ENCODE measurements around the gene SMARCB1.

The SMARCB1 gene

DNA sequence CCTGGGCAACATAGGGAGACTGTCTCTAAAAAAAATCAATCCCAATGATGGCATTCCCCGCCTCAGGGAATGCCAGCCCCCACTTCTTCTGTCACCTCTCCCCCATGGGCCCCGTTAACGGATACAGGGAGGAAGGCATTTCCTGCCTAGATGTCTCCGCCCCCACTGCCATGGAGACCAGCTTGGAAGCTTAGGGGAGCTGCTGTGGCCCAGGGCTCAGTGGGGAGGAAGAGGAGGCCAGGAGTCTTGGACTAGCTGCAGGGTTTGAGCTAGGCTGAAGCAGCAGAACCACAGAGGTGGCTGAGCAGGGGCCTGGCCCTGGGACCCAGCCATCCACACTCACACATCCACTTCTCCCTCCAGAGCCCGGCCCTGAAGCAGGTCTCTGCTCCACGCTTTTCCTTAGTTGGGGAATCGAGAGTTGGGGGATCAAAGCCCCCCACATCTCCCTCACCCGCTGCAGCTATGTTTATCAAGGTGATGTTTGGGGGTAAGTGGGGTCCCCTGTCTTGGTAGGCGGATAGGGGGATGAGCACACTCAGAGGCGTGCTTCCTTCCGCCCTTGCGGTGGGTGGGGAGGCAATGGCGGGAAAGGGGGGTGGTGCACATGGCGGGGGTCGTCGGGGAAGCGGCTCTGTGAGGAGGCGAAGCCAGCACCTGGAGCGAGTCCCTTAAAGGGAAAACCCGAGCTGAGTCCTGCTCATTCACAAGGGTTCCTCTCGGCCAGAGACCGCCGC is 23.8 kb upstream of the SMARCB1 start, which contains the start of gene C22orf15:
TSS of gene C22orf15 (plus strand) at position 149 of the 737 bp plus-strand sequence. CDS start at position 466, 317 bp downstream.
- no peak for DNase-seq

DNA sequence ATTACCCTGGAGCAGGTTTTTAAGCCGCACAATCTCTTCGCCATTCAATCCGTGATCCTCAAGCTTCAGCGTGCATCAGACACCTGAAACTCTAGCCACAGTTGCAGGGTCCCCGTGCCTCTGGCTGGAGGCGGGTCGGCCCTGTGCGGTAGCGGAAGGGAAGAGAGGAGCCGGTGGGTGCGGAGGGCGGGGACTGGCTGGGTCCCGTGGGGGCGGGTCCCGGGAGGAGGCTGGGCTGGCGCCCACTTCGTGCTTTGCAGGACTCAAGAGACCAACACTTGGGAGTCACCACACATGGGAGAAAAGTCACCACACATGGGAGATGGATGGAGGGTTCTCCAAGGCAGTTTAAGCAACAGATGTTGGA is 23.2 kb upstream of the SMARCB1 start:
- DNase-seq, result no peak

DNA sequence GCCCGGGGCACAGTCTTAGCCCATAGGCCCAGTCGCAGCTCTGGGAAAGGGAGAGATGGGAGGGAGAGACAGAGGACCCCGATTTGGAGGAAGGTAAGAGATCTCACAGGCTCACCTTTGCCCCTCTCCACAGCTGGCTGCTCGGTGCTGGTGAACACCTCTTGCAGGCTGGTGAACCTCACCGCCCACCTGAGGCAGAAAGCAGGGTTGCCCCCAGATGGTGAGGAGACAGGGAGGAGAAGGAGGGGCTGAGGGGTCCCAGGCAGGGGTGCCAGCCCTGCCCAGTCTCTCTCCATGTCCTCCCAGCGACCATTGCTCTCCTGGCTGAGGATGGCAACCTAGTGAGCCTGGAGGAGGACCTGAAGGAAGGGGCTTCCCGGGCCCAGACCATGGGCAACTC is 22.8 kb upstream of the SMARCB1 start:
- DNase-seq, result no peak

DNA sequence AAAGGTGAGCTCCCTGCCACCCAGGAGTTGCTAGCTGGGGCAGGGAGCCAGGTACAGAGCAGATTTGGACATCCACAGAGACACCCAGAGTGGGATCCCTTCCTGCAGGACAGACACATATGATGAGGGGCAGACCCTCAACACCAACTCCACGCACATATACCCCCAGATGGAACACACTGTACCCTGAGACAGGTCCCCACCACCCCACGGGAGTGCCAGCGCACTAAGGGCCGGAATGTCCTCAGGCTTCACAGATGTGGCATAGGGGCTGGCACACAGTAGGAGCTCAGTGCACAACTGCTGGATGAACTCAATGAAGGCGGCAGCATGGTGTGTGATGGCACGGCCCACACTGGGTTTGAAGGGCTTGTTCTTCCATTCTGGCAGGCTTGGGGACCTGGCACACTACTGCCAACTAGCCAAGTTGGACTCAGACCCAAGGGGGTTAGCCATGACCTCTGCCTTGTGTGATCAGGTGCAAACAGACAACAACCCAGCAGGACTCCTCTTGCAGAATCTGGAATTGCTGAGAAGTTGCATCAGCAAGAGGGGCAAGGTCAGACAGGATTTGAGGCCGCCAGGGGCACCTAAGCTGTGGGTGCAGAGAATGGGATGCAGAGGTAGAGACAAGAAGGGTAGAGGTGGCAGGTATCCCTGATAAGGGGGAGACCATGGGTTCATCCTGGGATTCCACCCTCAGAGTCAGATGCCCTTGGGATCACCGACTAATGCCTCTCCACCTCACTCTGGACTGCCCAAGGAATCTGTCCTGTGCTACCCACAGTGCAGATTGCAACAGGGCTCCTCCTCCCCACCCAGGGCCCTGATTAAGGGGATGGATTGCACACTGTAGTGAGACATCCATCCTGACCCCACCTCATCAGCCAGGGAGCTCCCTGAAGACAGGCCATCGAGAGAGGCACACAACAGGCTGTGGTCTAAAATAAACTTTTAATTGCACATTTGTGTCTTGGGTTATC is 21.6 kb upstream of the SMARCB1 start:
- peak; percentile 48 for DNase-seq

DNA sequence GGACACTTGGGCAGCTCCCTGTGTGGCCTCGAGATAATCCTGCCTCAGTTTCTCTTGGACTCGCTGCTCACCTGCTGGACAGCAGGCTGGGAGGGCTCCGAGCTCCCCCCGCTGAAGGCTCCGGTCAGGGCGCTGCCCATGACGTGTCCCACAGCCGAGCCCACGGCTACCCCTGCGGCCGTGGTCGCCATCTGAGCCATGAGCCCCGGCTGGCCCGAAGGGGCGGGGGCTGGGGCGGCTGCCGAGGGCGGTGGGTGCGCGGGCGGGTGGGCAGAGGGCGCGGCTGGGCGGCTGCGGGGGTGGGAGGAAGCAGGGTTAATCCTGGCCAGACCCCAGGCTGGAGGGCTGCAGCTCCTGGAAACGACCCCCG is 19.5 kb upstream of the SMARCB1 start:
- DNase-seq, result no peak

GRCh38 chr22:23767673-23768548 is 18.9 kb upstream of the SMARCB1 start, which contains the start of gene CHCHD10:
CHCHD10 (minus strand) TSS chr22:23767972; CDS start chr22:23767874, 98 bp downstream.
- DNase-seq, result peak; percentile 96

DNA sequence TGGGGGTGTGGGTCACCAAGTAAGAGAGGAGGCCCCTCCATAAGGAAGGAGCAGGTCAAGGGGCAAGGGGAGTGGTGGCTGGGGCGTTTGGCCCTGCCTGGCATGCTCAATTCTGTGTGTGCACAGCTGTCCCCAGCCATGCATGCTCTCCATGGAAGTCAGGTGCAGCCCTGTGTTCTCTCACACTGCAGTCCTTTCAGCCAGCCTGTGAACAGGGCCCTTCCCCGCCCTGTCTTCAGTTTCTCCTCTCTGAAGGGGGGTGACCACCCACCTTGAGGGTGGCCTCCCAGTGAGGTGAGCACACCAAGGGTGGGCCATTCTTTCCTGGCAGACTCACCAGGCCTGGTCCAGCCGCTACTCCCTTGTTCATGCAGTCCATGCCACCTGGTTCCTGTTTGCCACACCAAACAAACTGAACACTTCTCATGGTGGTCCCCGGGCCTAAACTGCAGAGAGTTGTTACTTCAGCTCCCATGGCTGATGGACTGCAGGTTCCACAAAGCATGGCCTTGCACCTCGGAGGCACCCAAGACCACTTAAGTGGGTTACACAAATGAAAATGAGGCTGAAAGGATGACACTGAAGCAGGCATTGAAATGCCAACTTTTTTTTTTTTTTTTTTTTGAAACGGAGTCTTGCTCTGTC is 17.3 kb upstream of the SMARCB1 start:
- no peak for DNase-seq

- DNase-seq, result no peak
These were observed 14.5 kb upstream of the SMARCB1 start for GRCh38 chr22:23772315-23772648.

GRCh38 chr22:23772649-23773473 is 13.9 kb upstream of the SMARCB1 start, which contains the start of gene MMP11:
MMP11 (plus strand) TSS chr22:23772849; CDS start chr22:23772871, 22 bp downstream.
- DNase-seq, result peak; percentile 60

DNA sequence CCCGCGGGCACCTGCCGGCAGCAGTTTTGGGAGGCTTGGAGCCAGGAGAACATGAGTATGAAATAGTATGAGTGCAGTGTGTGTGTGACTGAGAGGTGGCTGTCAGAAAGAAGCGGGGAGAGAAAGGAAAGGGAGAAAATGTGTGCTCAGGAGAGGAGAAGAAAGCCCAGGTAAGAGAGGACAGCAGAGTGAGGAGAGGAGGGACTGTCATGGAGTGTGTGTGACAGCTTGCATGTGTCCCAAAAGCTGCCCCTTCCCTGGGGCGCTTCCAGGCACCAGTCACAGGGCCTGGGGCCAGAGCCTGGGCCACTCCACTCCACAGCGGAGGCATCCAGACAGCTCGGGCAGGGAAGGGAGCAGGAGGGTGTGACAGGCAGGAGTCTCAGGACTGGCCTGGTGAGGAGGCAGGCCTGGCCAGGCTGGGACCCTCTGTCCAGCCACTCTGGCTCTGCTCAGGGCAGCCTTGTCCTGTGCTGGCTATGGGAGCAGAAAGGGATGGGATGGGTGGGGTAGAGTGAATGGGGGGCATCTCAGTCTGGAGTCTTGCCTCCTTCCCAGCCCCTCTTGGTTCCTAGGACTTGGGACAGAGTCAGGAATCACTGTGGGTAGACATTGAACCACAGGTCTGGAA is 13.2 kb upstream of the SMARCB1 start:
- no peak for DNase-seq

GRCh38 chr22:23774114-23774921 is 12.4 kb upstream of the SMARCB1 start:
- DNase-seq, result no peak

DNA sequence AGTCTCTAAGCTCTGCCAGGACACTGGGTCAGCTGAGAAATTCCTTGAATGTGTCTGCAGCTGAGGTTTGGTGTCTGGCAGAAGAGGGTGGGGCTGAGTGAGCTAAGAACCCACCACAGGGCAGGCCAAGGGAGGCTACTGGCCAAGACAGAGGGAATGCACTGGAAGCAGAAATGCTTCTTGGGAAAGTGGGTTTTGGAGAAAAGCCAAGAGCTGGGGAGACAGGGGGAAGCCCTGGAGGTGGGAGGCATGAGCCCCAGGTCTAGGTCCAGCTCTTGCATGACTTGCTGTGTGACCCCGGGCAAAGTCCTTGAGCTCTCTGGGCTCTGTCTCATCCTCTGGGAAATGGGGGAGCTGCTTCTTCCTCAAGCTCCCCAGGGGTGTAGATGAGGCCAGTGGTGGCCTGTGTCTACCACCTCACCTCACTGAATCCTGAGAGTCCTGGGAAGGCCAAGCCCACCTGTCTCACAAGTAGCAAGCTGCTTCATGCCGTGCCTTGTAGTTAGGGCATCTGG is 11.8 kb upstream of the SMARCB1 start:
- DNase-seq, result no peak

DNA sequence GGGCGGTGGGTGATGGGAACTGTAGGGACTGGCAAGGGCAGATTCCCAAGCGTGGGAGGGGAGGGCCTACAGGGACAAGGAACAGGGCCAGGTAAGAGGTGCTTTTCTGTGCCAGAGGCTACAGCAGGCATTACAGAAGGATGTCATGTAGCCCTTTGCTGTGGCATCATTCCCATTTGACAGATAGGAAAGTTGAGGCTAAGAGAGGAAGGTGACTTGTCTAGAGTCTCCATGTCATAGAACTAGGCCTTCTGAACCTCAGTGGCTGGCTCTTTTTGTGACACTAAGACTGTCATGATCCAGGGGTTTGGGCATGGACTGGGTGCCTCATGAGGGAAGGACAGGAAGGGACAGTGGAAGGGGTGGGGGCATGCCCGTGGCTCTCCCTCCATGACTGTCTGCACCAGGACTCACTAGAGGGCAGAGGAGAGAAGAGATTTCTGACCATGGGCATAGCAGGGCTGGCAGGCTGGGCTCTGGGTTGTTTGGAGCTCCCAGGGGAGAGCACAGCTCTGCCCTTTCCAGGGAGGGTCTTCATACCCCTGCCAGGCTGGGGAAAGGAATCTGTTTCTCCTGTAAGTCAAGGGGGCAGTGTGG is 10.9 kb upstream of the SMARCB1 start:
- DNase-seq, result no peak

DNA sequence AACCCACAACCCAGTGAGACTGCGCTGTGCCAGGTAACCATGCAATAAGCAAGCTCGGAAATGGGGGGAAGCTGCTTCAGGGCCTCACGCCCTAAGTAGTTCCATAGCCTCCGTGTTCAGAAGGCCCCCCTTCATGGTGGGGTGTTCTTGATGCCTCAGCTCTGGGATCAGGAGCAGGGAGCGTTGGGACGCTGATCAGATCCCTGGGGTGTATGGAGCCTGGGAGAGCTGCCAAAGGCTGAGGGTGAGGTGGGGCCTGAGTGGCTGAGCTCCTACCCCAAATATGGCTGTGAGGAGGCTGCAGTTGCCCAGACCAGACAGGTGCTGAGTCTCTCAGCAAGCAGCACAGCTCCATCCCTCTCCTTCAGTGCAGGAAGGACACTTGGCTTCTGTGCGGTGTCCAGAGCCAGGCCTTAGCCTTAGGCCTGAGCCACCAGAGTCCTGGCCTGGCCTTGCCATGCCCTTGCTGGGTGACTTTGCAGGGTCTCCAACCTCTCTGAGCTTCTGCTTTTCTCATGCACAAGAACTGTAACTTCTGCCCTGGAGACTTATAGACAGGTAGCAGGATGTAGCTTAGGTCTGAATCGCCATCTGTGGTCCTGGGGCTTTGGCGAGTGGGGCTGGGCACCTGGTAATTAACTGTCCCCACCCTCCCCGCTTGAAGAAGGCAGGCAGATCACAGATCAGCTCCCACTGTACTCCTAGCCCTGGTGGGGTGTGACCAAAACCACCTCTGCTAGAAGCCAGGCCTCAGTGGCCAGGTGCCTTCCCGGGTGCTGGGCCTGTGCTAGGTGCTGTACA is 8.8 kb upstream of the SMARCB1 start:
- DNase-seq, result no peak

- DNase-seq, result no peak
These were observed 8.2 kb upstream of the SMARCB1 start for GRCh38 chr22:23778577-23778900.

- no peak for DNase-seq
These were observed 7.7 kb upstream of the SMARCB1 start for GRCh38 chr22:23779083-23779482.

- DNase-seq, result no peak
These were observed 7.0 kb upstream of the SMARCB1 start for GRCh38 chr22:23779731-23780130.

GRCh38 chr22:23780146-23780748 is 6.5 kb upstream of the SMARCB1 start:
- DNase-seq, result no peak
